Measurements from ENCODE around the gene PPP4R1.
A peak's percentile ranks its signal among the peaks of the same experiment; 100 is the strongest.

PPP4R1 gene

DNA sequence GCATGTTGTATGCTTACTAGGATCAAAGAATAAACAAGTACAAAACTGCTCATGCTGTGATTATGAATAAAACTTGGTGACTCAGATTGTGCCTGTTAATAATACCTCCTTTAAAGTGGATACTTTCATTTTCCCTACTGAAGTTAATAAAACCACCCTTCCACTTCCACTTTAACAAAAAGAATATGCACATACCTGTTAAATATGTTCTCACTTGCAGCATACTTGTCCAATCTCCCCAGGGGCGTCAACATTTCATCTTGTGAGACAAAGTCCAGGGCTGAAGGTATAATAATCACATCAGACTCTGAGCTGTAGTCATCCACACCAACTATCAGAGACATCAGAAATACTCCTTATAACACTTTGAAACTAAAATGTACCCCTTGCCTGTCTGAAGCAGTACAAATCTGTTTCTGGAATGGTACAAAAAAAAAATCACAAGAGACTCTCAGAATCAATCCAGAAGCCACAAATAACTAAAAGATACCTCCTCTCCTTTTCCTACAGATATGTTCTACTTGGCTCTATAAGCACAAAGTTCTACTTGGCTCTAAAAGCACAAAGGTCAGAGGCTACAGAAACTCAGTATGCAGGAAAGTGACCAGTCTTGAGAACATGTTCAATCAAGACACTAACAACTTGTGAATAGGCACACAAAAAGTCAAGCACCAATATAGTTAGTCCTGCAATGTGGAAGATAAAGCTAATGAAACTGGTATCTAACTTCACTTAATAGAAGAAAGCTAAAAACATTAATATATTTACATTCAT is 19.3 kb downstream of the PPP4R1 start:
- H3K4me3 ChIP-seq (ENCODE audit: low read depth, low read length) = no peak overlapping the region
- TF ChIP-seq, protein P1, sequence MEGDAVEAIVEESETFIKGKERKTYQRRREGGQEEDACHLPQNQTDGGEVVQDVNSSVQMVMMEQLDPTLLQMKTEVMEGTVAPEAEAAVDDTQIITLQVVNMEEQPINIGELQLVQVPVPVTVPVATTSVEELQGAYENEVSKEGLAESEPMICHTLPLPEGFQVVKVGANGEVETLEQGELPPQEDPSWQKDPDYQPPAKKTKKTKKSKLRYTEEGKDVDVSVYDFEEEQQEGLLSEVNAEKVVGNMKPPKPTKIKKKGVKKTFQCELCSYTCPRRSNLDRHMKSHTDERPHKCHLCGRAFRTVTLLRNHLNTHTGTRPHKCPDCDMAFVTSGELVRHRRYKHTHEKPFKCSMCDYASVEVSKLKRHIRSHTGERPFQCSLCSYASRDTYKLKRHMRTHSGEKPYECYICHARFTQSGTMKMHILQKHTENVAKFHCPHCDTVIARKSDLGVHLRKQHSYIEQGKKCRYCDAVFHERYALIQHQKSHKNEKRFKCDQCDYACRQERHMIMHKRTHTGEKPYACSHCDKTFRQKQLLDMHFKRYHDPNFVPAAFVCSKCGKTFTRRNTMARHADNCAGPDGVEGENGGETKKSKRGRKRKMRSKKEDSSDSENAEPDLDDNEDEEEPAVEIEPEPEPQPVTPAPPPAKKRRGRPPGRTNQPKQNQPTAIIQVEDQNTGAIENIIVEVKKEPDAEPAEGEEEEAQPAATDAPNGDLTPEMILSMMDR (IDR thresholded peaks at IDR 0.05; ENCODE audit: low read depth, low read length) = no peak

DNA sequence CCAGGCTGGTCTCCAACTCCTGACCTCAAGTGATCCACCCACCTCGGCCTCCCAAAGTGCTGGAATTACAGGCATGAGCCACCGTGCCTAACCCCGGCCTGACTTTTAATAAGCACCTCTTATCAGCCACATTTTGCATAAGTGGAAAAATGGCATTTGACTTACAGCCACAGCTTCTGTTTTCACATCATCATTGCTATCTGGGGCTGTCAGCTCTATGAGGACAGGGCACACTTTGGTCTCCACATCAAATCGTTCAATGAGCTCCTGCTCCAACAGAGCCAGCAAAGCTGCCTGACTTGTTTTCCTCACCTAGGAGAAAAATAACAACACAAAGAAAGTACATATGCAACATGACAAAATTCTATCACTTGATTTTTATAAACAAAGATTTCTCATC is 26.4 kb downstream of the PPP4R1 start:
- no peak overlapping the region for H3K4me3 ChIP-seq (ENCODE audit: low read depth, low read length)
- TF ChIP-seq, protein P1 (IDR thresholded peaks at IDR 0.05; ENCODE audit: low read depth, low read length) = no peak

DNA sequence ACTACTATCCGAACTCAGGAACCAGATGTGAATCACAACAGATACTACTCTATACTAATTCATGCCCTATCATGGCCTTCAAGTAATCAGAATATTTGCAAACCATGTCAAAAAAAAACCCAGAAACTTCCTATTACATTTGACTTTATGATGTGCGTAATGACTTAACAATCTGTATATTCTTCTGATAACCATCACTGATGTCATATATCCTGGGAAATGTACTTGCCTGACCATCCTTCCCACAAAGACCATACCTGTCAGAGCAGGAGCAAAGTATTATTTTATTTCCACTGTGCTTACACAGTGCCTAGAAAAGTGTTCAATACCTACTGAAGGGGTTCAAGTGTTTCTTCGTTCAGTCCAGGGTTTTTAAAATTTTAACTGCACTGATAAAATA is 27.5 kb downstream of the PPP4R1 start:
- TF ChIP-seq, protein P1 (IDR thresholded peaks at IDR 0.05; ENCODE audit: low read depth, low read length) = no peak

DNA sequence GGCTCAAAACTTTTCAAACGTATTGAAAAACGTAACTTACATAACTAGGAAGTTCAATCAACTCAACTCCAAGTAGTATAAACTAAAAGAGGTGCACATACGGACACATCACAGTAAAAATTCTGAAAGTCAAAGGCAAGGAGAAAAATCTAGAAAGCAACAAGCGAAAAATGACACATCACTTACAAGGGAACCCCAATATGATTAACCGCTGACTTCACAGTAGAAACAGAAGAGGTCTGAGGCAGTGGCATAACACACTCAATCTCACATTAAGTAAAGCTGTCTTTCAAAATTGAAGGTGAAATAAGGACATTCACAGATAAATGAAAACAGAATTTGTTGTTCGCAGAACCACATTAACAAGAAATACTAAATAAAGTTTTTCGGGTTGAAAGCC is 32.7 kb downstream of the PPP4R1 start:
- TF ChIP-seq, protein P1 (IDR thresholded peaks at IDR 0.05; ENCODE audit: low read depth, low read length) = no peak
- no peak overlapping the region for H3K4me3 ChIP-seq (ENCODE audit: low read depth, low read length)

More for the DNA sequence above, 27.5 kb downstream of the PPP4R1 start:
- H3K4me3 ChIP-seq (ENCODE audit: low read depth, low read length) = no peak overlapping the region

DNA sequence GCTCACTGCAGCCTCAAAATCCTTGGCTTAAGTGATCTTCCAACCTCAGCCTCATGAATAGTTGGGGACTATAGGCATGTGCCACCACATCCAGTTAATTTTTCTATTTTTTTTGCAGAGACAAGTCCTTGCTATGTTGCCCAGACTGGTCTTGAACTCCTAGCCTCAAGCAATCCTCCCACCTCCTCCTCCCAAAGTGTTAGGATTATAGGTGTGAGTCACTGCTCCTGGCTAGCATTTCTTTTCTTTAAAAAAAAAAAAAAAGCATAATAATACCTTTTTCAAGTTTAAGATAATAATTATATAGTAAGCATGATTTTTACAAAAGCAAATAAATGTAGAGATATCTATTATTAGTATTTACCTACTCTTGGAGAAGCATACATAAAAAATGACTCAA is 36.1 kb downstream of the PPP4R1 start:
- no peak overlapping the region for H3K4me3 ChIP-seq (ENCODE audit: low read depth, low read length)
- TF ChIP-seq, protein P1 (IDR thresholded peaks at IDR 0.05; ENCODE audit: low read depth, low read length) = no peak

DNA sequence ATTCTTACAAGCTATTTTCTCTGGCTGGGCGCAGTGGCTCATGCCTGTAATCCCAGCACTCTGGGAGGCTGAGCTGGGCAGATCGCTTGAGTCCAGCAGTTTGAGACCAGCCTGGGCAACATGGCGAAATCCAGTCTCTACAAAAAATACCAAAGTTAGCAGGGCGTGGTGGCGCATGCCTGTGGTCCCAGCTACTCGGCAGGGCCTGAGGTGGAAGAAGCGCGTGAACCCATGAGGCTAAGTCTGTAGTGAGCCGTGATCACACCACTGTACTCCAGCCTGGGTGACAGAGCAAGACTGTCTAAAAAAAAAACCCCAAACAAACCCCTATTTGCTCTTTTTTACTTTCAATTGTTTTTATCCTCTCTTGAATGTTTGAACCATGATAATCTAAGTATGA is 37.0 kb downstream of the PPP4R1 start:
- H3K4me3 ChIP-seq (ENCODE audit: low read depth, low read length) = no peak overlapping the region
- TF ChIP-seq, protein P1 (IDR thresholded peaks at IDR 0.05; ENCODE audit: low read depth, low read length) = no peak

DNA sequence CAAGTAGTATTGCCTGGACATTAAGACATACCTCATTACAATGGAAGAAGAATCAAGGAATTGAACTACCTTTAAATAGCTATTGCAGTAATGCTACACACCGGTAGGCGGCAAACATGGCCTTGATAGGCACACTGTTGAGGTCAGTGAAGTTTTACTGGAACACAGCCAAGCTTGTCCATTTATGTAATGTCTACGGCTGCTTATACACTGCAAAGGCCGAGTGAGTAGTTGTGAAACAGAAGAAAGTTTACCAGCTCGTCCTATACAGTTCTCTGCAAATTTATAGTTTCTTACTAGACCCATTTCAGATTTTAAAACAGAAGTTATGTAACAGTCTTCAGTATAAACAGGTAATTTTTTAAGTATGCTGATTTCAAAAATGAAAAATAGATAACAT is 38.8 kb downstream of the PPP4R1 start:
- H3K4me3 ChIP-seq (ENCODE audit: low read depth, low read length) = no peak overlapping the region
- TF ChIP-seq, protein P1 (IDR thresholded peaks at IDR 0.05; ENCODE audit: low read depth, low read length) = peak; percentile 79
